Measurements from ENCODE around the gene SULT1A4.
"Not testable (repeated sequence)": the region's sequence is repeated elsewhere in the genome, so short reads cannot be mapped to it uniquely, and the experiment has no call there.

The SULT1A4 gene

GRCh38 chr16:29459706-29460646, at the start of gene SULT1A4:
TSS of gene SULT1A4 (plus strand) at chr16:29459913. CDS start at chr16:29461386, 1,473 bp downstream.
- DNase-seq (ENCODE audit: low spot score): not testable (repeated sequence)

GRCh38 chr16:29423587-29423986, 36.1 kb upstream of the SULT1A4 start:
- not testable (repeated sequence) for DNase-seq (ENCODE audit: low spot score)

- DNase-seq (ENCODE audit: low spot score): not testable (repeated sequence)
Observed at GRCh38 chr16:29425390-29425789, 34.3 kb upstream of the SULT1A4 start.

- DNase-seq (ENCODE audit: low spot score): not testable (repeated sequence)
Observed at GRCh38 chr16:29453754-29454153, 6.0 kb upstream of the SULT1A4 start.

- DNase-seq (ENCODE audit: low spot score): not testable (repeated sequence)
Observed at GRCh38 chr16:29454269-29454668, 5.4 kb upstream of the SULT1A4 start, which contains the start of the genes BOLA2 and SLX1B. TSS of gene BOLA2 (minus strand) at chr16:29454351. CDS start at chr16:29454253, 98 bp downstream. TSS of gene SLX1B (plus strand) at chr16:29454533.

- not testable (repeated sequence) for DNase-seq (ENCODE audit: low spot score)
Observed at GRCh38 chr16:29454828-29455227, 4.9 kb upstream of the SULT1A4 start.

- not testable (repeated sequence) for DNase-seq (ENCODE audit: low spot score)
Observed at GRCh38 chr16:29457660-29458059, 2.1 kb upstream of the SULT1A4 start.

GRCh38 chr16:29460647-29461030, 926 bp downstream of the SULT1A4 start:
- not testable (repeated sequence) for DNase-seq (ENCODE audit: low spot score)

- DNase-seq (ENCODE audit: low spot score): not testable (repeated sequence)
Observed at GRCh38 chr16:29465985-29466824, 6.5 kb downstream of the SULT1A4 start.

- not testable (repeated sequence) for DNase-seq (ENCODE audit: low spot score)
Observed at GRCh38 chr16:29466904-29467303, 7.2 kb downstream of the SULT1A4 start.

GRCh38 chr16:29467654-29468366, 8.1 kb downstream of the SULT1A4 start:
- DNase-seq (ENCODE audit: low spot score): not testable (repeated sequence)

GRCh38 chr16:29469660-29470059, 9.9 kb downstream of the SULT1A4 start:
- not testable (repeated sequence) for DNase-seq (ENCODE audit: low spot score)

GRCh38 chr16:29472065-29472464, 12.4 kb downstream of the SULT1A4 start:
- not testable (repeated sequence) for DNase-seq (ENCODE audit: low spot score)

- not testable (repeated sequence) for DNase-seq (ENCODE audit: low spot score)
Observed at GRCh38 chr16:29482276-29482675, 22.6 kb downstream of the SULT1A4 start.

GRCh38 chr16:29506308-29506707, 46.6 kb downstream of the SULT1A4 start, which contains the start of gene NPIPB12:
TSS of gene NPIPB12 (minus strand) at chr16:29506408.
- DNase-seq (ENCODE audit: low spot score): not testable (repeated sequence)

Data from germinal center (tissue), 1 donor.